Fibroblast of mammary gland (primary cell): ENCODE results near the gene JPH3.

Source experiments
- DNase-seq: peaks from one replicate; pipeline ENCODE4 v3.0.0-alpha.2; 2010; ENCODE audit warnings: low read depth
- H3K4me3 ChIP-seq: 2 replicates; pipeline ENCODE4 v1.5.1; 2011; ENCODE audit warnings: low read depth, mild to moderate bottlenecking, low read length, moderate library complexity; ENCODE audit not compliant: control insufficient read depth
- CTCF ChIP-seq: conservative IDR thresholded peaks from 2 replicates; pipeline ENCODE4 v1.5.1; 2011; ENCODE audit warnings: low read depth, low read length, inconsistent platforms; ENCODE audit not compliant: control insufficient read depth, insufficient read depth

Gene JPH3

DNA sequence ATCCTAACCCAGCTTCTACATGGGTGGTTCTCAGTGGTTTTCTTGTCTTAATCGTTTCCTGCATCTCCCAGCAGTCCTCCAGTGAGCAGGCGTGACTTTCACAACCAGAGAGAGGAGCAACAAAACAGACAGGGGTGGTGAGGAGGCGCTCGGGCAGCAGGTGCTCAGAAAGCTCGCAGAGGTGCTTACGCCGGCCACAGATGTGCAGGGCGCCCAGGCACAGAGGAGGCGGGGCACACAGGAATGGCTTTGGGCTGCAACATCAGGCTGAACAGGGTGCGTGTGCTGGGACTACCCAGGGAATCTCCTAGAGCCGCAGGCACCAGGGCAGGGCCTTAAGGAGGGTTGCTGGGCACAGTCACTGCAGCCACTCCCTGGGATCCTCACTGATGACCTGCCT, 130.9 kb downstream of the JPH3 start:
- no peak overlapping the region for H3K4me3 ChIP-seq
- TF ChIP-seq CTCF = no peak
- no peak for DNase-seq

GRCh38 chr16:87734644-87735043, 132.3 kb downstream of the JPH3 start:
- DNase-seq = no peak
- H3K4me3 ChIP-seq = no peak overlapping the region
- TF ChIP-seq CTCF = no peak

- no peak for DNase-seq
- H3K4me3 ChIP-seq = no peak overlapping the region
- no peak for TF ChIP-seq CTCF
Measured at GRCh38 chr16:87735270-87736007, 133.1 kb downstream of the JPH3 start.

GRCh38 chr16:87736008-87736382, 133.7 kb downstream of the JPH3 start:
- no peak for DNase-seq
- H3K4me3 ChIP-seq = no peak overlapping the region
- no peak for TF ChIP-seq CTCF

DNA sequence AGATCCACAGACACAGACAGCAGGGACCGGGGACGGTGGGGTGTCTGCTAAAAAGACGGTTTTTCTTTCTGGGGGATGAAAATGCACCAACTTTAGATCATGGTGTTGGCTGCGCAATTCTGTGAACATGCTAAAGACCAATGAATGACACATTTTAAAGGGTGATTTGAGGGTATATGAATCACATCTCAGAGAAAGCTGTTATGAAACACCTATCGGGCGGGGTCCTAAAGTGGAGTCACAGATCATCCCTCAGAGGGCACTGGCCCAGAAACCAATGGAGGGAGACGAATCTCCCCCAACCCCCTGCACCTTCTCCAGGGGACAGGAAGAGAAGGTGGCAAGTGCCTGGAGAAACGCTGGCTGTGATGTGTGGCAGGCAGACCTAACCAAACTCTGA, 137.5 kb downstream of the JPH3 start:
- DNase-seq = no peak
- H3K4me3 ChIP-seq = no peak overlapping the region
- TF ChIP-seq CTCF = no peak

DNA sequence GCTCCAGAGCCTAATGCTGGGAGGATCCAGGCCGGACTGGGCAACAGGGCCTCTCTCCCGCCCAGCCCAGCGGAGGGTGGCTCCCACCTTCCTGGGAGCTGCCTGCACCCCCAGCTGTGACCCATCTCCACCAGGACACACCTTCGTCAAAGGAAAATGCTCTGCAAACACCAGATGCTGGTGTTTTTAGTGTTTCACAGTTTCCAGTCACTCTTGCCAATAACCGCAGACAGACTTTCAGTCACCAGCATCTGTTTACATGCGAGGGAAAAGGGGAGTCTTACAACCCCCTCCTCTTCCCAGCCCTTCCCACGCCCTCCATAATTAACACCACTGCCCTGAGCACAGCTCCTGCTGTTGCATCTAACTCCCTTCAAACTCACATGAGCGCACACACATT, 138.1 kb downstream of the JPH3 start:
- DNase-seq = peak; percentile 64
- no peak for TF ChIP-seq CTCF
- H3K4me3 ChIP-seq = no peak overlapping the region
